Neural cell (in vitro differentiated cells): ENCODE measurements around the gene SAP30L.

Source experiments
- EP300 ChIP-seq: fragments of 450-650 bp; conservative IDR thresholded peaks from 2 replicates; pipeline ENCODE4 v1.6.1; 2014; ENCODE audit warnings: antibody characterized with exemption, mild to moderate bottlenecking, moderate library complexity; ENCODE audit not compliant: poor library complexity, severe bottlenecking
- EZH2 ChIP-seq: fragments of 200-600, 300-800 bp; shearing (Covaris generic), sonication (generic); IDR thresholded peaks from 2 replicates; pipeline ENCODE4 v1.6.1; 2014; ENCODE audit warnings: antibody characterized with exemption, low read length, borderline replicate concordance, mild to moderate bottlenecking; ENCODE audit not compliant: insufficient read depth, poor library complexity, severe bottlenecking
- MXI1 ChIP-seq: fragments of 450-650 bp; conservative IDR thresholded peaks from 2 replicates; pipeline ENCODE4 v1.6.1; 2014; ENCODE audit warnings: antibody characterized with exemption, mild to moderate bottlenecking; ENCODE audit not compliant: poor library complexity, severe bottlenecking
- POLR2AphosphoS5 ChIP-seq: IDR thresholded peaks from 2 replicates; pipeline ENCODE4 v1.6.1; 2012
- REST ChIP-seq: IDR thresholded peaks from 2 replicates; pipeline ENCODE4 v1.6.1; 2012; ENCODE audit warnings: borderline replicate concordance
- SMC3 ChIP-seq: fragments of 450-650 bp; conservative IDR thresholded peaks from 2 replicates; pipeline ENCODE4 v1.6.1; 2014; ENCODE audit warnings: antibody characterized with exemption, mild to moderate bottlenecking, moderate library complexity; ENCODE audit not compliant: poor library complexity
- TF ChIP-seq, protein P1 (sequence below): fragments of 450-650 bp; IDR thresholded peaks from 2 replicates; pipeline ENCODE4 v1.5.1; 2014; ENCODE audit warnings: antibody characterized with exemption, mild to moderate bottlenecking, moderate library complexity; ENCODE audit not compliant: poor library complexity, severe bottlenecking

- TF ChIP-seq POLR2AphosphoS5 (no peak), EZH2 (no peak), MXI1 (no peak), SMC3 (no peak), EP300 (no peak), REST (no peak)
- TF ChIP-seq, protein P1, sequence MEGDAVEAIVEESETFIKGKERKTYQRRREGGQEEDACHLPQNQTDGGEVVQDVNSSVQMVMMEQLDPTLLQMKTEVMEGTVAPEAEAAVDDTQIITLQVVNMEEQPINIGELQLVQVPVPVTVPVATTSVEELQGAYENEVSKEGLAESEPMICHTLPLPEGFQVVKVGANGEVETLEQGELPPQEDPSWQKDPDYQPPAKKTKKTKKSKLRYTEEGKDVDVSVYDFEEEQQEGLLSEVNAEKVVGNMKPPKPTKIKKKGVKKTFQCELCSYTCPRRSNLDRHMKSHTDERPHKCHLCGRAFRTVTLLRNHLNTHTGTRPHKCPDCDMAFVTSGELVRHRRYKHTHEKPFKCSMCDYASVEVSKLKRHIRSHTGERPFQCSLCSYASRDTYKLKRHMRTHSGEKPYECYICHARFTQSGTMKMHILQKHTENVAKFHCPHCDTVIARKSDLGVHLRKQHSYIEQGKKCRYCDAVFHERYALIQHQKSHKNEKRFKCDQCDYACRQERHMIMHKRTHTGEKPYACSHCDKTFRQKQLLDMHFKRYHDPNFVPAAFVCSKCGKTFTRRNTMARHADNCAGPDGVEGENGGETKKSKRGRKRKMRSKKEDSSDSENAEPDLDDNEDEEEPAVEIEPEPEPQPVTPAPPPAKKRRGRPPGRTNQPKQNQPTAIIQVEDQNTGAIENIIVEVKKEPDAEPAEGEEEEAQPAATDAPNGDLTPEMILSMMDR: no peak
These were observed 25.4 kb downstream of the SAP30L start for GRCh38 chr5:154470947-154471870.
